ENCODE measurements around the gene SLC6A7. TPM values are rescaled to one million over a fixed set of nuclear protein-coding genes. Genes with fewer than 3 reads are reported as not detected.

SLC6A7 gene
- total and polyA plus RNA-seq, 8 donors: 29.3 TPM; not detected in 7

DNA sequence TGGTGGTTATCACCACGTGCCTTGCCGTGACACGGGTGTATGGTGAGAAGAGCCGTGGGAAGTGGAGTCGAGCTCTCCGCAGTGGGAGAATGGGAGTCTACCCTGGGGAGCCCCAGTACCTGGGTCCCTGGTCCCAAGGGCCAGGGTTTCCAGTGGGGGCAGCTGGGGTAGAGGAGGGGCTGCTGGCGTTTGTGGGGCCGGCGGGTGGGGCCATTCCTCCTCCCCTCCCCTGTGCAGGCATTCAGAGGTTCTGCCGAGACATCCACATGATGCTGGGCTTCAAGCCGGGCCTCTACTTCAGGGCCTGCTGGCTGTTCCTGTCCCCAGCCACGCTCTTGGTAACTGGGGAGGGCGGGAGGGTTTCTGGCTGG lies 14.7 kb downstream of the SLC6A7 start:
- intact Hi-C loops (cut with DNase I; ENCODE audit: low total_unique reads): no loop called here
- no peak overlapping the region for H3K27ac ChIP-seq
- H3K4me1 ChIP-seq: no peaks in the 10 kb centered on the region
- H3K27me3 ChIP-seq: peaks cover 0 to 13% (median 4%) of the 10 kb centered on the region in 3 donors
- no peak overlapping the region for H3K4me3 ChIP-seq
- TF ChIP-seq POLR2AphosphoS5 (IDR thresholded peaks at IDR 0.05) (no peak), POLR2A (IDR thresholded peaks at IDR 0.05) (no peak), EP300 (IDR thresholded peaks at IDR 0.05) (no peak)
- TF ChIP-seq, protein P1, sequence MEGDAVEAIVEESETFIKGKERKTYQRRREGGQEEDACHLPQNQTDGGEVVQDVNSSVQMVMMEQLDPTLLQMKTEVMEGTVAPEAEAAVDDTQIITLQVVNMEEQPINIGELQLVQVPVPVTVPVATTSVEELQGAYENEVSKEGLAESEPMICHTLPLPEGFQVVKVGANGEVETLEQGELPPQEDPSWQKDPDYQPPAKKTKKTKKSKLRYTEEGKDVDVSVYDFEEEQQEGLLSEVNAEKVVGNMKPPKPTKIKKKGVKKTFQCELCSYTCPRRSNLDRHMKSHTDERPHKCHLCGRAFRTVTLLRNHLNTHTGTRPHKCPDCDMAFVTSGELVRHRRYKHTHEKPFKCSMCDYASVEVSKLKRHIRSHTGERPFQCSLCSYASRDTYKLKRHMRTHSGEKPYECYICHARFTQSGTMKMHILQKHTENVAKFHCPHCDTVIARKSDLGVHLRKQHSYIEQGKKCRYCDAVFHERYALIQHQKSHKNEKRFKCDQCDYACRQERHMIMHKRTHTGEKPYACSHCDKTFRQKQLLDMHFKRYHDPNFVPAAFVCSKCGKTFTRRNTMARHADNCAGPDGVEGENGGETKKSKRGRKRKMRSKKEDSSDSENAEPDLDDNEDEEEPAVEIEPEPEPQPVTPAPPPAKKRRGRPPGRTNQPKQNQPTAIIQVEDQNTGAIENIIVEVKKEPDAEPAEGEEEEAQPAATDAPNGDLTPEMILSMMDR (IDR thresholded peaks at IDR 0.05): no peak
- H3K9me3 ChIP-seq: no peaks in the 10 kb centered on the region
- H3K36me3 ChIP-seq: no peaks in the 10 kb centered on the region
- DNase-seq: no peak
- 88 to 95% (median 94%) methylated on average over 11 to 13 of the region's 13 CpGs for WGBS, 5 donors

DNA sequence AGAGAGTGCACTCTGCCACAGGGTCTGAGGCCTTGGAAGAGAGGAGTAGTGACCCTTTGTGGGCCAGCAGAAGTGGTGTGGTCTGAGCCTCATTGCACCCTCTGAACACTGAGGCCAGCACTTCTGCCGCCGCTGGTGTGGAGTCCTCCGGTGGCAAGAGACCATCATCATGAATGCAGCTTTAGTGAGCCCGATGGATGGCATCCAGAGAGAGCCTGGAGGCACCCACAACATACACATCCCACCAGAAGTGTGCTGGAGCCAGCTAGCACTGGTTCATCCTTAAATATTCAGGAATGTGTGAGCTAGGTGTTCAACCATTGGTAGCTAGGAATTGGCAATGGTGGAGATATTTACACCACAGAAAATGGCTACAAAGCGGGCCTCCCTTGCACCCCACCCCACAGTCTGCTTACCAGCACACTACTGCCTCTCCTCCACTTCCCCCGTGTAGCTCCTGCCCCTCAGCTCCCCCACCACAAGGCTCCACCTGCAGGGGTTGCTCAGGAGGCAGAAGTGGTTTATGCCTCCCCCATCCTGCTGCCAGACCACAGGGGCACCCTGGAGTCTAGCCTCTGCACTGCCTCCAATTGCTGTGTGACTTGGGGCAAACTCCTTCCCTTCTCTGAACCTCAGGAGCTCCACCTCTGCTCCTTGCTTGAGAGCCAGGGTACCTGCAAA lies 16.4 kb downstream of the SLC6A7 start:
- Histone ChIP-seq H3K27ac (no peak overlapping the region), H3K4me1 (no peaks in the 10 kb centered on the region), H3K9me3 (no peaks in the 10 kb centered on the region), H3K36me3 (no peaks in the 10 kb centered on the region), H3K27me3 (peaks cover 0 to 13% (median 4%) of the 10 kb centered on the region in 3 donors), H3K4me3 (no peak overlapping the region)
- TF ChIP-seq POLR2A (IDR thresholded peaks at IDR 0.05) (no peak), POLR2AphosphoS5 (IDR thresholded peaks at IDR 0.05) (no peak), EP300 (IDR thresholded peaks at IDR 0.05) (no peak)
- TF ChIP-seq, protein P1 (IDR thresholded peaks at IDR 0.05): no peak
- intact Hi-C loops (cut with DNase I; ENCODE audit: low total_unique reads): no loop called here
- WGBS, 5 donors: 79 to 91% (median 84%) methylated on average over 4 to 6 of the region's 6 CpGs
- DNase-seq: no peak

DNA sequence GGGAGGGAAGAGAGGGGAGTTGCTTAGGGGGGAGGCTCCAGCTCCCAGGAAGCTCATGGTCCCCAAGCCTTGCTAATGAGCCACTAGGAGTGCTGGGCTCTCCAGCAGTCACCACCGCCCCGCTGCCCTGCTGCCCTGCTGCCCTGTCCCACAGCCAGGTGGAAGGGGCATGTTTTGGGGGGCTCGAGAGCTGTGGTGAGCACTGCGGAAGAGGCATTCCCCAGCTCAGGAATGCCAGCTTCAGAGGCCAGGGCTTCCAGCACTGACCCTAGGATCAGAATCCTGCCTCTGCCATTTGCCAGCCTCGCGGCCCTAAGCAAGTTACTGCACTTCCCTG lies 16.9 kb downstream of the SLC6A7 start:
- no peak overlapping the region for H3K27ac ChIP-seq
- no peak for DNase-seq
- H3K9me3 ChIP-seq: no peaks in the 10 kb centered on the region
- 91 to 100% (median 92%) methylated on average over 4 to 6 of the region's 6 CpGs for WGBS, 5 donors
- TF ChIP-seq, protein P1 (IDR thresholded peaks at IDR 0.05): no peak
- TF ChIP-seq POLR2AphosphoS5 (IDR thresholded peaks at IDR 0.05) (no peak), EP300 (IDR thresholded peaks at IDR 0.05) (no peak), POLR2A (IDR thresholded peaks at IDR 0.05) (no peak)
- H3K4me1 ChIP-seq: no peaks in the 10 kb centered on the region
- no peak overlapping the region for H3K4me3 ChIP-seq
- peaks cover 0 to 13% (median 4%) of the 10 kb centered on the region in 3 donors for H3K27me3 ChIP-seq
- H3K36me3 ChIP-seq: no peaks in the 10 kb centered on the region
- intact Hi-C loops (cut with DNase I; ENCODE audit: low total_unique reads): no loop called here

DNA sequence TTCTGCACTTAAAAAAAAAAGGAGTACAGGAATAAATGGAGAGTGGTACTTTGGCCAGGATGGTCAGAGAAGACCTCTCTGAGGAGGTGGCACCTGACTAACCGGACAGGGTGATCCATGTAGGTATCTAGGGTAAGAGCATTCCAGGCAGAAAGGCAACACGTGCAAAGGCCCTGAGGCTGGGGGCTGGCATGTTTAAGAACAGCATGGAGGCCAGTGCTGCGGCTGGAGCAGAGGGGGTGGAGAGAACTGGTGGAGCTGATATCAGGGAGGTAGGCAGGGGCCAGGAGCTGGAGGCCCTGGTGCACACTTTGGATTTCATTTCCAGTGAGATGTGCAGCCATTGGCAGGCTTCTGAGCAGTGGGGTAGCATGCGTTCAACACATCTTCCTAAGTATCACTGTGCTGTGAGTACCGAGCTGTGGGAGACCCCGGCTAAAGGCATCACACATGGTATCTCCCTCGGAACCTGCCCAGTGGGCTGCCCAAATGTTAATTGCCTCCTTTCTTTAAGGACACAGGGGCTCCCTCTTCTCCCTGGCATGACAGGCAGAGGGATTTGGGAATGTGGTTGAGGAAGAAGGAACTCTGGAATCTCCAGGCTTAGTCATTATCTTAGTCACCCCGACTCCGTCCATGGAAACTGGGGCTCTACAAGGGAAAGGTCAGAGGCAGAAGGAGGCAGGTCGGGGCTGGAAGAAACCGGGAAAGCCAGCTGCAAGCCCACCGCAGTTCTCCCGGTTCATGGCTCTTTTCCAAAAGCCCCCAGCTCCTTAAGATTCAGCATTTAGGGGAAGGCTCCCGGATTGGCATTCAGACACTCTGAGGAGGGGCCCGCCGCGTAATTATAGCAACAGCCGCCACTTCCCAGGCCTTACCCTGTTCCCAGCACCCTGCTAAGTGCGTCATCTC lies 18.6 kb downstream of the SLC6A7 start:
- Histone ChIP-seq H3K27ac (no peak overlapping the region), H3K4me3 (no peak overlapping the region)
- intact Hi-C loops (cut with DNase I; ENCODE audit: low total_unique reads): no loop called here

More for the DNA sequence above, 18.6 kb downstream of the SLC6A7 start:
- 64 to 78% (median 69%) methylated on average over 19 of the region's 19 CpGs for WGBS, 5 donors
- Histone ChIP-seq H3K9me3 (no peaks in the 10 kb centered on the region), H3K36me3 (no peaks in the 10 kb centered on the region), H3K27me3 (peaks cover 0 to 13% (median 4%) of the 10 kb centered on the region in 3 donors), H3K4me1 (no peaks in the 10 kb centered on the region)
- DNase-seq: no peak
- TF ChIP-seq POLR2AphosphoS5 (IDR thresholded peaks at IDR 0.05) (no peak), POLR2A (IDR thresholded peaks at IDR 0.05) (no peak), EP300 (IDR thresholded peaks at IDR 0.05) (no peak)
- TF ChIP-seq, protein P1 (IDR thresholded peaks at IDR 0.05): no peak

Data from stomach (tissue), 9 donors.